Measurements from ENCODE around the gene PNMA8A.

The PNMA8A gene

DNA sequence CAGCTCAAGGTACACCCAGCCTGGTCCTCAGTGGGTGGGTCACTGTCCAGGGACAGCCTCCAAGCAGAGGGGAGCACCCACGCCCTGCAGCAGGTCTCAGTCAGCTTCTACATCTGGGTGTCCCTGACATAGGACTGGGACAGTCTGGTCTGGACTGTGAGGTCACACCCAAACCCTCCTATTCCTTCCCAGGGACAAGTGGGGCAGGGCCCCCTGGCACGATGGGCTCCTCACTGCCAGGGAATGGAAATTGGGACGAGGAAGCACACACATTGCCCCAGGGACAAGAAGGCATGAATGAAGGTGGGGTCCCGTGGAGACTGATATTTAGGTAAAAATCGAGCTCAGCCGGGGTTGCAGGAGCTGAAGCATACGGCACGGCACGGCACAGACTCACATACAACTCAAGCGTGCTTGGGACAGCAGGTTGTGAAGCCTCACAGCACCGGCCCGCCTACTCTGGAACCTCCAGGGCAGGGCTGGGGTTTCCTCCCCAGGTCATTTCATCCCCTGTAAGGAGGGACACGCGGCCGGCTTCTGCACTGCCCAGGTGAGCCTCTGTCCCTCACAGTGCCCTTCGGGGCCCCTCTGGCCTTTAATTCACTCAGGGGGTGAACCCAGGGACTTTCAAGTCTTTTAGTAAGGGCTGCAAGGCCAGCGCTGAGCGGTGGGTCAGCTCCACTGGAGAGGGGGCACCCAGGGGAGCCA is 20.8 kb upstream of the PNMA8A start:
- TF ChIP-seq, protein P1, sequence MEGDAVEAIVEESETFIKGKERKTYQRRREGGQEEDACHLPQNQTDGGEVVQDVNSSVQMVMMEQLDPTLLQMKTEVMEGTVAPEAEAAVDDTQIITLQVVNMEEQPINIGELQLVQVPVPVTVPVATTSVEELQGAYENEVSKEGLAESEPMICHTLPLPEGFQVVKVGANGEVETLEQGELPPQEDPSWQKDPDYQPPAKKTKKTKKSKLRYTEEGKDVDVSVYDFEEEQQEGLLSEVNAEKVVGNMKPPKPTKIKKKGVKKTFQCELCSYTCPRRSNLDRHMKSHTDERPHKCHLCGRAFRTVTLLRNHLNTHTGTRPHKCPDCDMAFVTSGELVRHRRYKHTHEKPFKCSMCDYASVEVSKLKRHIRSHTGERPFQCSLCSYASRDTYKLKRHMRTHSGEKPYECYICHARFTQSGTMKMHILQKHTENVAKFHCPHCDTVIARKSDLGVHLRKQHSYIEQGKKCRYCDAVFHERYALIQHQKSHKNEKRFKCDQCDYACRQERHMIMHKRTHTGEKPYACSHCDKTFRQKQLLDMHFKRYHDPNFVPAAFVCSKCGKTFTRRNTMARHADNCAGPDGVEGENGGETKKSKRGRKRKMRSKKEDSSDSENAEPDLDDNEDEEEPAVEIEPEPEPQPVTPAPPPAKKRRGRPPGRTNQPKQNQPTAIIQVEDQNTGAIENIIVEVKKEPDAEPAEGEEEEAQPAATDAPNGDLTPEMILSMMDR (IDR thresholded peaks at IDR 0.05; ENCODE audit: low read depth, low read length, missing control alignments), result no peak
- H3K4me3 ChIP-seq (ENCODE audit: low read depth, low read length), result no peak overlapping the region
- DNase-seq (ENCODE audit: low read depth), result no peak

DNA sequence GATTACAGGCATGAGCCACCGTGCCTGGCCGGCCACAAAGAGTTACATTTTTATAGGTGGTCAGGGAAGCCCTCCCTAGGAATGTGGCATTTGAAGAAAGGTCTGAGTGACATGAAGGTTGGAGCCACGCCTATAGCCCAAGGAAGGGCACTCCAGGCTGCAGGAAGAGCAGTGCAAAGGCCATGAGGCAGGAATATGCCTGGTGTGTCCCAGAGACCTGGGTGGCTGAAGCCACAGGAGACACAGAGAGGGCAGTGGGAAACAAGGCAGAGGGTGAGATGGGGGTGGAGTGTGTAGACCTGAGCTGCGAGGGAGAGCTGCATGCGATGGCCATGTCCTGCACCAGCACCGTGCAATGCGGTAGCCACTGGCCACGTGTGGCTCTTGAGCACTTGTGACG is 19.4 kb upstream of the PNMA8A start:
- H3K4me3 ChIP-seq (ENCODE audit: low read depth, low read length), result no peak overlapping the region
- no peak for DNase-seq (ENCODE audit: low read depth)
- TF ChIP-seq, protein P1 (IDR thresholded peaks at IDR 0.05; ENCODE audit: low read depth, low read length, missing control alignments), result no peak

DNA sequence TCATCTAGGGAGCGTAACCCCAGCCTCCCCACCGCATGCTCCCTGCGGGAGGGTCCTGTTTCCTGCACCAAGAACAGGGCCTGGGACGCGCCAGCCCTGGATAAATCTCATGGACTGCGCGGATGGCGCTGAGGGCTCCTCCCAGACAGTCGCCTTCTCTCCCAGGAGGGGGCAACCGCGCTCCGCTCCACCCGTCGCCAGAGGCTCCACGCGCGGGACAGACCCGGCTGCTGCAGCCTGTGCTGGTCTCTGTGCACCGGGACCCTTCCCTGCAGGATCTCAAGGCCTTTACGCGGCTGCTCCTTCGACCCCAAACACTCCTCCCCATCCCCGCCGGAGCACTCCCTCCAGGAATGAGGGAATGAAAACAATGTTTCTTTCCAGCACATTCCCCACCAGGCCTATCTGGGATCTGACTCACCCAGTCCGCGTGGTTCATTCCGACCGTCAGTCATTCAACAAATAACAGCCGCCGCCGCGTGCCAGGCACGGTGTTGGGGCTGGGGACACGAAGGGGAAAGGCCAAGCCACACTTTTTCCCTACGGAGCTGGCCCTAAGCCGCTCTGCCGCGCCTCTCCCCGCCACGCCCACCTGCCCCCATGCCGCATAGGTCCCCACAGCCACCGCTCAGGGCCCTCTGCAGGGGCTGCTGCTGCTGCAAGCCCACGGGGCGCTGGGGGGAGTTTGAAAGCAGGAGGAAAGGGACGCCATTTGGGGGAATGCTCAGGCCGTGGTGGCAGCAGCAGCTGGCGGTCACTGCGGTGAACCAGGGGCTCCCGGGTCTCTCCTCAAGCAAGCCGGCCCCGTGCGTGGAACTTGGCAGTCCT is 18.3 kb upstream of the PNMA8A start:
- no peak for DNase-seq (ENCODE audit: low read depth)
- H3K4me3 ChIP-seq (ENCODE audit: low read depth, low read length), result no peak overlapping the region
- TF ChIP-seq, protein P1 (IDR thresholded peaks at IDR 0.05; ENCODE audit: low read depth, low read length, missing control alignments), result no peak

DNA sequence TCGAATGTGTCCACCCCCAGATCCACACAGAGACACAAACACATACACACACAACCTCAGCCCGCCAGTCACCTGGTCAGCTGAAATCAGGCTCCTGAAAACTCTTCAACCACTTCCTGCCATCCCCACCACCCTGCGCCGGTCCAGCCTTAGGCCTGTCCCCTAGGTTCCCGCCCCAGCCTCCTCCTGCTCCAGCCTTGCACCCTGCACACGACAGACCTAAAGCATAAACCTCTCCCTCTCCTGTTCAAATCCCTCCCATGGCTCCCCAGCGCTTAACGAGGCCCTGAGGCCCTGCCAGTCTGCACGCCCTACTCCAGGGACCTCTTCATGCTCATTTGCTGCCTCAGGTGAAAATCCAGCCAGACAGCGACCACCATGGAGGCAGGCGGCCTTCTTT is 17.2 kb upstream of the PNMA8A start:
- no peak for DNase-seq (ENCODE audit: low read depth)
- TF ChIP-seq, protein P1 (IDR thresholded peaks at IDR 0.05; ENCODE audit: low read depth, low read length, missing control alignments), result no peak
- H3K4me3 ChIP-seq (ENCODE audit: low read depth, low read length), result no peak overlapping the region

DNA sequence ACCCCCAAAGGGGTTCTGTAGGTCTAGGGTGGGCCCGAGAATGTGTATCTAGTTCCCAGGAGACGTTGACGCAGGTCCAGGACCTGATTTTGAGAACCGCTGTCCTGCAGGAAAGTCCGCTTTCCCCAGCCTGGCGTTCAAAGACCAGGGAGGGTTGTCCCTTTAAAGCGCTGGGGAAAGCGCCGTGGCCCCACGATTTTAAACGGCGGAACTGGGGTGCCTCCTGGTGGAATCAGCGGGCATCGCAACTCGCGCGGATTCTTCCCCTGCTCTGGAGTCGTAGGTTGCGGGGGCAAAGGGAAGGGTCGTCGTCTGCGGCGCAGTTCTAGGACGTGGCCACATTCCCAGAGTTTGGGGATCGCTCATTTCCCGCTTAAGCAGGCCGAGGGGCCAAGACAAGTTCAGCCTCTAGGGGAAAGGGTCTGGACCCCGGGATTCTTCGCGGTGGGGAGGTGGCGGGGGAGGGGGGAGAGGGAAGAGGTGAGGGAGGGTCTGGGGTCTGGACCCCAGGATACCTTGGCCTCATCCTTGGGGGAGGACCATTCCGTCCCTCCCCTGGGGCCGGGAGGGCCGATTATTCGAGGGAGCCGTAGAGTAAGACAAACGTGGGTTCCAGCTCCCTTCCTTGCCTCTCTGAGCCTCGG is 16.6 kb upstream of the PNMA8A start:
- DNase-seq (ENCODE audit: low read depth), result no peak
- TF ChIP-seq, protein P1 (IDR thresholded peaks at IDR 0.05; ENCODE audit: low read depth, low read length, missing control alignments), result peak; percentile 96
- H3K4me3 ChIP-seq (ENCODE audit: low read depth, low read length), result no peak overlapping the region

DNA sequence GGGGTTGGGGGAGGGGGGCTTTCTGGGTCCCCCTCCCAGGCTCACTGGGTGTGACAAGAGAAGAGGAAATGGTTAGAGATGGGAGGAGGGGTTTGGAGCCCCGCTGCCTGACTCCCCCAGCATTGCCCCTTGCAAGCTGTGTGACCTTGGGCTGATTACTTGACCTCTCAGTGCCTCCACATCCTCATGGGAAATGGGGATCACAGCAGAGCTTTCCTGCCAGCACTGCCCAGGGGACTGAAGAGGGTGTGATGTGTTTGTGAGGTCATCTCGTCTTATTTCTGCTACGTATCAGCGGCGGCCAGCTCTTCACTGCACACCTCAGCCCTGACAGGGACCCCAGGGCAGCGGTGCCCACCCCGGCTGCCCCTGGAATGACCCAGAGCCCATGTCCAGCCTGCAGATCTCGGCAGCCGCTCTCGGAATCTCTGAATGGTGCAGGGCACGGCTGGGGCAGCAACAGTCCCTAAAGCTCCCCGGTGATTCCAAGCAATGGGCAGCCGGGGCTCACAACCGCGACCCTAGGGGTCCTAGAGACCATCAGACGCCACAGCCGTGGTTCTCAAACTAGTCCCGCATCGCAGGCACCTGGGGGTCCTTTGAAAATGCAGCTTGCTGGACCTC is 15.9 kb upstream of the PNMA8A start:
- DNase-seq (ENCODE audit: low read depth), result no peak
- TF ChIP-seq, protein P1 (IDR thresholded peaks at IDR 0.05; ENCODE audit: low read depth, low read length, missing control alignments), result no peak
- H3K4me3 ChIP-seq (ENCODE audit: low read depth, low read length), result no peak overlapping the region

All from GM12864 (cell line).